ENCODE data around the gene TRAPPC12.

DNA sequence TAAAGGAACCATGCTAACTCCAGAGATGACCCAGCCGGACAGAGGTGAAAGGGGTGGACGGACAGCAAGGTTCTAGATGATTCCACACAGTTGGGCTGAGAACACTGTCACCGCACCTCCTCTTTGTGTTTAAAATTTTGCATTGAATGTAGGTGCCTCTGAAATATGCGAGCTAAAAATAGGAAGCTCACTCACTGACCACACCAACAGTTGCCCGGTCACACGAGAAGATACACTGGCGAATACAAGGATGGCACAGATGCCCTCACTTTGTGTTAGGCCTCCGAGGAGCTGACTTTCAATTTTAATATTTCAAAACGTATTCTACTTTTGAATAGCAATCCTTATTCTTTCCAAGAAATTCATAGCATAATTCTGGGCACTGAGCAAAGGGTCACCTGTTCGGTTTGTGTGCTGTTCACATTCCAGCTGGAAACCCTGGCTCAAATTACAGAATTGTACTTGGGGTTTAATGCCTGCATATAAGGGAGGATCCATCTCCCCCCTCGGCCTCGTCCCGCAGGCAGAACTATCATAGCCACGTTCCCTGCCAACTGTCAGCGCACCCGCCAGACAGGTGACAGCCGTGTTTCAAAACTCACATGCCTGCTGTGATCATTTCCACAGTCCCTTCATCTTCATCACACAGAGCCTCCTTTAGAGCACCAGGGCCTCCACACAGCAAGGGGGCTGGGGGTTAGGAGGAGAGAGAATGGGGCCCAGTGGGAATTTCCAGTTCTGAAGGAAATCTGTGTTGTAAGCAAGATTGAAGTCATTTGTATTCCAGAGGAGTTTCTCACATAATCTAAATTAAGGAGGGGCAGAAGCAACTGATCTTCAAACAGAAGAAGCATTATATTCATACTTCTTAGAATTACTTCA, 91.6 kb downstream of the TRAPPC12 start:
- TF ChIP-seq EZH2 (IDR thresholded peaks at IDR 0.05; ENCODE audit: borderline replicate concordance, low read length) = no peak
- TF ChIP-seq, protein P1, sequence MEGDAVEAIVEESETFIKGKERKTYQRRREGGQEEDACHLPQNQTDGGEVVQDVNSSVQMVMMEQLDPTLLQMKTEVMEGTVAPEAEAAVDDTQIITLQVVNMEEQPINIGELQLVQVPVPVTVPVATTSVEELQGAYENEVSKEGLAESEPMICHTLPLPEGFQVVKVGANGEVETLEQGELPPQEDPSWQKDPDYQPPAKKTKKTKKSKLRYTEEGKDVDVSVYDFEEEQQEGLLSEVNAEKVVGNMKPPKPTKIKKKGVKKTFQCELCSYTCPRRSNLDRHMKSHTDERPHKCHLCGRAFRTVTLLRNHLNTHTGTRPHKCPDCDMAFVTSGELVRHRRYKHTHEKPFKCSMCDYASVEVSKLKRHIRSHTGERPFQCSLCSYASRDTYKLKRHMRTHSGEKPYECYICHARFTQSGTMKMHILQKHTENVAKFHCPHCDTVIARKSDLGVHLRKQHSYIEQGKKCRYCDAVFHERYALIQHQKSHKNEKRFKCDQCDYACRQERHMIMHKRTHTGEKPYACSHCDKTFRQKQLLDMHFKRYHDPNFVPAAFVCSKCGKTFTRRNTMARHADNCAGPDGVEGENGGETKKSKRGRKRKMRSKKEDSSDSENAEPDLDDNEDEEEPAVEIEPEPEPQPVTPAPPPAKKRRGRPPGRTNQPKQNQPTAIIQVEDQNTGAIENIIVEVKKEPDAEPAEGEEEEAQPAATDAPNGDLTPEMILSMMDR (conservative IDR thresholded peaks at IDR 0.05 in 1 of 2, IDR thresholded peaks at IDR 0.05 in 1 of 2; ENCODE audit: extremely low read depth in 1 of 2, insufficient read depth in 1 of 2, low read depth in 1 of 2, low read length in 2 of 2) = no peak
